Measurements from ENCODE around the gene AMOTL1. TPM values are rescaled to one million over a fixed set of nuclear protein-coding genes. Genes with fewer than 3 reads are reported as not detected.
A peak's percentile ranks its signal among the peaks of the same experiment; 100 is the strongest.
"Not testable (repeated sequence)": the region's sequence is repeated elsewhere in the genome, so short reads cannot be mapped to it uniquely, and the experiment has no call there.

Gene AMOTL1
- polyA plus RNA-seq, 6 donors from 2014 or later, result 0.07 to 0.15 TPM; not detected in 4

- H3K4me3 Mint-ChIP-seq, result no peak overlapping the region
- no peaks in the 10 kb centered on the region for H3K4me1 Mint-ChIP-seq
- peaks cover 0 to 45% (median 33%) of the 10 kb centered on the region in 7 donors for H3K9me3 Mint-ChIP-seq
- peaks cover 5 to 13% of the 10 kb centered on the region in 2 donors for H3K36me3 Mint-ChIP-seq
- DNase-seq (no peak), ATAC-seq (ENCODE audit: low read depth in 2 of 2) (no peak)
- no peaks in the 10 kb centered on the region for H3K27me3 Mint-ChIP-seq
- no peak overlapping the region for H3K27ac Mint-ChIP-seq
These were observed 127.3 kb downstream of the AMOTL1 start for GRCh38 chr11:94895451-94895850.

DNA sequence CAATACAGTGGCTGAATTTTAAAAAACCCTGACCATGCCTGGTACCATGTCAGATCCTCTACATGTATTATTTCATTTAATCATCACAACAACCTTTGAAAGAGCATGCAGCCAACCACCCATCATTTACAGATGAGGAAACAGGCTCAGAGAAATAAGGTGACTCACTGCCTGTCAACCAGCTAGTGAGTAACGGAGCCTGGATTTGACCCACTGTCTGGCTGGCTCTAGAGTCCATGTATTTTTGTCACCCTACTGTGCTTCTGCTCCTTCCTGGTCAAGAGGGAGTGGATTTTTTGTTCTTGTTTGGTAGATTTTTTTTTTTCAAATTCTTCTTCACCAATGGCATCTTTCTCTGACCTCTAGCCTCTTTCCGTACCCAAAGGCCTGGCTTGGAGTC is 127.8 kb downstream of the AMOTL1 start:
- Mint-ChIP-seq H3K4me3 (no peak overlapping the region), H3K4me1 (no peaks in the 10 kb centered on the region), H3K36me3 (peaks cover 5 to 9% of the 10 kb centered on the region in 2 donors), H3K27me3 (no peaks in the 10 kb centered on the region), H3K9me3 (peaks cover 0 to 40% (median 29%) of the 10 kb centered on the region in 7 donors), H3K27ac (no peak overlapping the region)
- ATAC-seq (ENCODE audit: low read depth in 2 of 2) (no peak), DNase-seq (no peak)

GRCh38 chr11:94897330-94897768 is 129.2 kb downstream of the AMOTL1 start:
- Mint-ChIP-seq H3K27ac (no peak overlapping the region), H3K36me3 (no peaks in the 10 kb centered on the region), H3K27me3 (no peaks in the 10 kb centered on the region), H3K4me3 (no peak overlapping the region), H3K4me1 (no peaks in the 10 kb centered on the region), H3K9me3 (peaks cover 0 to 26% (median 20%) of the 10 kb centered on the region in 7 donors)
- ATAC-seq (ENCODE audit: low read depth in 2 of 2) (no peak), DNase-seq (peak; percentile 18)

DNA sequence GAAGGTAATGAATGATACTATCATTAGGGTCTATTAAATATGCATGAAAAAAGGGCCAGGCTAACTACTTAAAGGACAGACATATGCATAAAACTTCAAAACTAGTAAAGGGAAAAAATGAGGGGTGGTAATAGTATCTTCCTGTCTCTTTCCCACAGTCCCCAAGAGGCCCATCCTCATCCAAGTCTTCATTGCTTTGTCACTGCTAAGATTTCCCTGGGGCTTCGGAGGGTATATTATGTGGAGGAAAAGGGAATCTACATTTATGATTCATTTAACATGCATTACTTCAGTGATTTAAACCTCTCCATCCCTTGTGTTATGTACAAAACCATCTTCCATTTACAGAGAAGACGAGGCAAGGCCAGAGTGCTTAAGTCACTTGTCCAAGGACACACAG is 139.1 kb downstream of the AMOTL1 start:
- Mint-ChIP-seq H3K27me3 (no peaks in the 10 kb centered on the region), H3K36me3 (no peaks in the 10 kb centered on the region), H3K4me3 (no peak overlapping the region)

DNA sequence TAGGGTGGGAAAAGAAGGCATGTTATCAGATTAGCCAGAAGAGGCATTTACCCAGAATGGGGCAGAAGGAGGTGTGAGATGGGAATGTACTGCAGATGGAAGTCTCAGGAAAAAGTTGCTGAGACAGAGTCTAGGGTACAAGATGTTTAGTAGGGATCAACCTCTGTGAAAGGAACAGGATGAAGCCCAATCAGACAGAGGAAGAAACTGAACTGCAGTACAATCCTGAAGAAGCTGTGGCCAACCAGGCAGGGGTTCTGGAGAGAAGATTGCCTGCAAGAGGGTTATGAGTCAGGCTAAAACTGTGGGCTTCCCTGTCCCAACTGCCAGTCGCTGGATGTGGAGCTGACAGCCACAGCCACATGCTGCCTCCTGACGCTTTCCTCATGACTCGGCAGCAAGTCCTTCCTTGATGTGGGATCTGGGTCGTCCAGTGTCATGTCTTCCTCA is 141.2 kb downstream of the AMOTL1 start:
- H3K9me3 Mint-ChIP-seq, result peaks cover 0 to 8% (median 0%) of the 10 kb centered on the region in 7 donors
- ATAC-seq (ENCODE audit: low read depth in 2 of 2) (no peak), DNase-seq (no peak)
- H3K36me3 Mint-ChIP-seq, result no peaks in the 10 kb centered on the region
- H3K27ac Mint-ChIP-seq, result peak overlapping the region in 1 of 6 donors; percentile 12
- H3K4me1 Mint-ChIP-seq, result no peaks in the 10 kb centered on the region
- no peak overlapping the region for H3K4me3 Mint-ChIP-seq
- H3K27me3 Mint-ChIP-seq, result no peaks in the 10 kb centered on the region

More for the DNA sequence above, 139.1 kb downstream of the AMOTL1 start:
- peaks cover 0 to 14% (median 0%) of the 10 kb centered on the region in 7 donors for H3K9me3 Mint-ChIP-seq
- no peaks in the 10 kb centered on the region for H3K4me1 Mint-ChIP-seq
- no peak for DNase-seq
- no peak for ATAC-seq (ENCODE audit: low read depth in 2 of 2)
- no peak overlapping the region for H3K27ac Mint-ChIP-seq

- no peak overlapping the region for H3K4me3 Mint-ChIP-seq
- H3K27ac Mint-ChIP-seq, result no peak overlapping the region
- H3K27me3 Mint-ChIP-seq, result no peaks in the 10 kb centered on the region
- H3K9me3 Mint-ChIP-seq, result peaks cover 0 to 8% (median 0%) of the 10 kb centered on the region in 7 donors
- no peaks in the 10 kb centered on the region for H3K4me1 Mint-ChIP-seq
- ATAC-seq (ENCODE audit: low read depth in 2 of 2) (no peak), DNase-seq (no peak)
- no peaks in the 10 kb centered on the region for H3K36me3 Mint-ChIP-seq
These were observed 142.1 kb downstream of the AMOTL1 start for GRCh38 chr11:94910270-94910669.

DNA sequence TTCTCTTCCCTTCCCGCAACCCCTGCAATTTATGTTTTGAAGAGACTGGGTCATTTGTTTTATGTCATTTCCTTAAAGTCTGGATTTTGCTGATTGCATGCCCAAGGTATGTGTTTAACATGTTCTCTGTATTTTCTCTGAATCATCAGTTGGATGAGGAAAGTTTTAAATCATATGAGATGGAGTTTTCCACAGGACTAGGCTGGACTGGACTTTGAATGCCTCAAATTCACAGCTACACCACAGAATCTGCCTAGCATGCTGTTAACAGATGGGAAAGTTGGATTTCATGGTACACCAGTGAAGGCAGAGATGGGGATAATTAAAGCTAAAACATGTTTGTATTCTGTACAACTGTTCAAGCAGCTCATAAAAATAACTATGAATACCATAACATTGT is 142.6 kb downstream of the AMOTL1 start:
- H3K4me3 Mint-ChIP-seq, result no peak overlapping the region
- H3K27ac Mint-ChIP-seq, result no peak overlapping the region
- no peaks in the 10 kb centered on the region for H3K27me3 Mint-ChIP-seq
- ATAC-seq (ENCODE audit: low read depth in 2 of 2) (no peak), DNase-seq (no peak)
- H3K9me3 Mint-ChIP-seq, result peaks cover 0 to 8% (median 0%) of the 10 kb centered on the region in 7 donors
- no peaks in the 10 kb centered on the region for H3K36me3 Mint-ChIP-seq
- H3K4me1 Mint-ChIP-seq, result no peaks in the 10 kb centered on the region

- DNase-seq (no peak), ATAC-seq (ENCODE audit: low read depth in 2 of 2) (no peak)
- H3K36me3 Mint-ChIP-seq, result no peaks in the 10 kb centered on the region
- H3K27me3 Mint-ChIP-seq, result no peaks in the 10 kb centered on the region
- no peaks in the 10 kb centered on the region for H3K9me3 Mint-ChIP-seq
- H3K4me3 Mint-ChIP-seq, result peak overlapping the region in 1 of 8 donors; percentile 69
- peak overlapping the region in 2 of 6 donors; percentile 6 to 49 for H3K27ac Mint-ChIP-seq
- H3K4me1 Mint-ChIP-seq, result no peaks in the 10 kb centered on the region
These were observed 144.7 kb downstream of the AMOTL1 start for GRCh38 chr11:94912806-94913205.

- H3K4me3 Mint-ChIP-seq; H3K4me1 Mint-ChIP-seq; H3K27ac Mint-ChIP-seq; H3K36me3 Mint-ChIP-seq; ATAC-seq (ENCODE audit: low read depth in 2 of 2); H3K9me3 Mint-ChIP-seq; H3K27me3 Mint-ChIP-seq; DNase-seq: not testable (repeated sequence)
These were observed 145.7 kb downstream of the AMOTL1 start for GRCh38 chr11:94913718-94914394.

DNA sequence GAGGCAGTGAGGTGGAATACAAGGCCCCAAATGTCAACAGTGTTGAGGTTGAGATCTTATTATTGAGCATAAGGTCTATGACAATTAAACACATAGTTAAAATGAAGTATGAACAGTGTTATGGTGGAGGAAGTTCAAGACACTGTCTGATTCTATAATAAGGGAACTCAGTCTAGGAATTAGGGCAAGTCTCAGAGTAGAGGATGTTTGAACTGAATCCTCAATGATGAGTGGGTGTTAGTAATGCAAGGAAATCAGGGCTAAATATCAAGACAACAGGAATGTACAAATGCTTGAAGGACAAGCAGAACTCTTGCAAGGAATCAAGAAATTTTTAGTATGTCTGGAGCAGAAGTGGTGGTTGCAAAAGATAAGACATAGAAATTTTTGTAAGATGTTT is 152.2 kb downstream of the AMOTL1 start:
- no peaks in the 10 kb centered on the region for H3K9me3 Mint-ChIP-seq
- H3K4me3 Mint-ChIP-seq, result no peak overlapping the region
- ATAC-seq (ENCODE audit: low read depth in 2 of 2) (no peak), DNase-seq (no peak)
- peaks cover 23 to 33% (median 30%) of the 10 kb centered on the region in 3 donors for H3K4me1 Mint-ChIP-seq
- H3K36me3 Mint-ChIP-seq, result no peaks in the 10 kb centered on the region
- peak overlapping the region in 1 of 6 donors; percentile 76 for H3K27ac Mint-ChIP-seq
- no peaks in the 10 kb centered on the region for H3K27me3 Mint-ChIP-seq

DNA sequence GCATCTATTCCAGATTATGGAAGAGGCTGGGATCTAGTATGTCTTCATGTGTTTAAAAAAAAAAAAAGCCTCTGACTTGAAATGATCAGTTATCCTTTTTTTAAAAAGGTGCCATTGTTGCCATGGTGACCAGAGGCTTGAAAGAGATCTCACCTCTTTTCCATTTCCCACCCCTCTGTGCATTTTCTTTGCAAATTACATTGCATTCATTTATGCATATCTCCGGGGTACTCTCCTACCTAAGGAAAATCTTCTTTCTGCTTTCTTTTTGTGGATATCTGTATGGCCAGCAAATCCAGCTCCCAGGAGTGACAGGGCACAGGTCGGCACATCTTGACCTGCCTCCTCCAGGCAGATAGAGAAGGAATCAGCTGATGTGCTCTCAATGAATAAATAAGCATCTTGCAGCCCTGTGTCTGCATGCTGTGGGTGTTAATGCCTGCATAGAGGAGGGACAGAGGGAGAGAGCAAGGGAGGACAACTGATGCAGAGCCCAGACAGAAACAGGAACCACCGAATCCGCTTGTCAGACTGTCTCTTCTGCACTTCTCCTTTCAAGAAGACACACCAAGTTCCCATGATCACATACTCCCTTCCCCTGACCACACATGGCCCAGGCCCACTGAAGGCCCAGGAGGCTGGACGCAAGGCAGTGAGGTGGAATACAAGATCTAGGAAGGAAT is 154.3 kb downstream of the AMOTL1 start:
- ATAC-seq (ENCODE audit: low read depth in 2 of 2) (peak; percentile 77 to 82), DNase-seq (peak; percentile 32)
- Mint-ChIP-seq H3K27me3 (no peaks in the 10 kb centered on the region), H3K4me1 (peaks cover 28 to 41% (median 38%) of the 10 kb centered on the region in 3 donors), H3K4me3 (peak overlapping the region in 2 of 8 donors; percentile 20 to 47), H3K36me3 (no peaks in the 10 kb centered on the region), H3K9me3 (no peaks in the 10 kb centered on the region), H3K27ac (peak overlapping the region in 4 of 6 donors; percentile 53 to 86 (median 70))

DNA sequence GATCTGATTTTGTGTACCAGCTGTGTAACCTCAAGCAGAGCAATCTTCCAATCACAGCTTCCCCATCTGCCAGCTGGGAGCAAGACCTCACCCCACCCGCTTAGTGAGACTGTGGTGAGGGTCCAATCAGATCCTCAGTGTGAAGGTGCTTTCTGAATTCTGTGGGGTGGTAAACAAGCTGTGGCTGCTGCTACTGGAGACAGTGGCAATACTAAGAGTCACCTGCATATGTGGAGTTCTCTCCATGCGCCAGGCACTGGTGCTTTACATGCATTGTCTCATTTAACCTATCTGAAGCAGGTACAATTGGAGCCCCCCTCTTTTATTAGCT is 154.8 kb downstream of the AMOTL1 start:
- Mint-ChIP-seq H3K27ac (peak overlapping the region in 3 of 6 donors; percentile 14 to 86 (median 83)), H3K27me3 (no peaks in the 10 kb centered on the region), H3K36me3 (no peaks in the 10 kb centered on the region), H3K9me3 (no peaks in the 10 kb centered on the region), H3K4me1 (peaks cover 28 to 41% (median 38%) of the 10 kb centered on the region in 3 donors), H3K4me3 (peak overlapping the region in 1 of 8 donors; percentile 20)
- DNase-seq (no peak), ATAC-seq (ENCODE audit: low read depth in 2 of 2) (peak; percentile 70 to 82)

GRCh38 chr11:94924171-94924572 is 156.0 kb downstream of the AMOTL1 start:
- H3K4me1 Mint-ChIP-seq, result peaks cover 28 to 41% (median 38%) of the 10 kb centered on the region in 3 donors
- no peaks in the 10 kb centered on the region for H3K36me3 Mint-ChIP-seq
- H3K27ac Mint-ChIP-seq, result peak overlapping the region in 4 of 6 donors; percentile 2 to 36 (median 10)
- peaks cover 0 to 7% (median 0%) of the 10 kb centered on the region in 3 donors for H3K27me3 Mint-ChIP-seq
- ATAC-seq (ENCODE audit: low read depth in 2 of 2) (peak in 1 of 2 donors; percentile 20), DNase-seq (no peak)
- H3K4me3 Mint-ChIP-seq, result peak overlapping the region in 2 of 8 donors; percentile 10 to 75
- peaks cover 0 to 3% (median 0%) of the 10 kb centered on the region in 7 donors for H3K9me3 Mint-ChIP-seq

DNA sequence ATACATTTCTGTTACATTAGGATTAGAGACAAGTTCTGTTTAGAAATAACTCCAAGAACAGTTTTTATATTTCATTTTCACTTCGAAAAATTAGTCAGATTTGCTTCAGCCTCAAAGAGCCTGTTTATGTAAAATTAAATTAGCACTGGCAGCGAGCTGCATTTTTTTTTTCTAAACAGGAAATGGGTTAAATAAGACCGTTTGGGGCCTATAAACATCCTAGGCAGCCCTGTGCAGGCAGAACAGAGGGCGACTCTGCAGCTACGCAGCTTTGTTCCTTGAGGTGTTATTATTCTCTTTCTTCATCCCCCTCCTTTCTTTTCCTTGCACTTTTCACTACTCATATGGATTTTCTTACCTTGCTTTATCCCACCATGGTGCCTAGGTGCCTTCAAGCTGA is 156.5 kb downstream of the AMOTL1 start:
- ATAC-seq (ENCODE audit: low read depth in 2 of 2) (no peak), DNase-seq (no peak)
- Mint-ChIP-seq H3K27me3 (peaks cover 0 to 12% (median 0%) of the 10 kb centered on the region in 3 donors), H3K27ac (peak overlapping the region in 5 of 6 donors; percentile 11 to 96 (median 81)), H3K9me3 (peaks cover 0 to 3% (median 0%) of the 10 kb centered on the region in 7 donors), H3K4me3 (peak overlapping the region in 4 of 8 donors; percentile 7 to 75 (median 24)), H3K4me1 (peaks cover 28 to 41% (median 38%) of the 10 kb centered on the region in 3 donors), H3K36me3 (no peaks in the 10 kb centered on the region)

Measured in naive B cell (primary cell).